OCI-LY7 (cell line): ENCODE data around the gene PEX1. TPM values are rescaled to one million over a fixed set of nuclear protein-coding genes. Genes with fewer than 3 reads are reported as not detected.

Experiments
- BruUV-seq: library from RNA; stranded (reverse); fragments of 400-500 nt; replicated peaks from 2 replicates; lab custom pipeline; 2021; lab: Mats Ljungman, UMichigan
- CTCF ChIA-PET: fragments of 300-600 bp; sonication (Branson Sonifier 250); formaldehyde crosslinking; loops from one replicate; lab custom pipeline; 2022; ENCODE audit warnings: antibody characterized with exemption; ENCODE audit not compliant: unreplicated experiment; lab: Charles Lee
- POLR2A ChIA-PET: fragments of 300-600 bp; sonication (Branson Sonifier 250); formaldehyde crosslinking; loops from one replicate; lab custom pipeline; 2022; ENCODE audit warnings: antibody characterized with exemption; lab: Charles Lee
- DNase-seq: peaks from one replicate; pipeline ENCODE4 v3.0.0-alpha.2; 2015; ENCODE audit warnings: low spot score
- H2AFZ ChIP-seq: fragments of 200-600 bp; sonication (generic), shearing (Covaris generic); 2 replicates; pipeline ENCODE4 v1.6.1; 2014; ENCODE audit warnings: mild to moderate bottlenecking, antibody characterized with exemption, low read length, moderate library complexity
- H3K27ac ChIP-seq: fragments of 200-600 bp; sonication (generic); 2 replicates; pipeline ENCODE4 v1.5.1; 2014; ENCODE audit warnings: mixed run types, low read depth, mild to moderate bottlenecking, moderate library complexity, low read length, inconsistent platforms; ENCODE audit not compliant: poor library complexity, severe bottlenecking
- H3K36me3 ChIP-seq: fragments of 200-600 bp; sonication (generic); 2 replicates; pipeline ENCODE4 v1.6.1; 2014; ENCODE audit warnings: mild to moderate bottlenecking, antibody characterized with exemption, low read length, moderate library complexity, mixed read lengths; ENCODE audit not compliant: insufficient read depth
- H3K4me1 ChIP-seq: fragments of 200-600 bp; sonication (generic); 2 replicates; pipeline ENCODE4 v1.5.1; 2014; ENCODE audit warnings: mild to moderate bottlenecking, low read length; ENCODE audit not compliant: insufficient read depth, poor library complexity, severe bottlenecking
- H3K4me2 ChIP-seq: fragments of 200-600 bp; sonication (generic); 2 replicates; pipeline ENCODE4 v1.6.1; 2014; ENCODE audit warnings: mild to moderate bottlenecking, low read length
- H3K4me3 ChIP-seq: fragments of 200-600 bp; sonication (generic); 2 replicates; pipeline ENCODE4 v1.5.1; 2014; ENCODE audit warnings: mild to moderate bottlenecking, low read depth, low read length; ENCODE audit not compliant: poor library complexity, severe bottlenecking
- H3K79me2 ChIP-seq: fragments of 200-600 bp; sonication (generic); 2 replicates; pipeline ENCODE4 v1.6.1; 2016; ENCODE audit warnings: low read depth, mild to moderate bottlenecking, low read length, moderate library complexity, mixed read lengths; ENCODE audit not compliant: insufficient read depth
- H3K9me2 ChIP-seq: fragments of 200-600 bp; sonication (generic); 2 replicates; pipeline ENCODE4 v1.6.1; 2016; ENCODE audit warnings: mild to moderate bottlenecking, low read length, mixed read lengths; ENCODE audit not compliant: insufficient read depth
- H3K9me3 ChIP-seq: fragments of 200-600 bp; sonication (generic); 2 replicates; pipeline ENCODE4 v1.6.1; 2014; ENCODE audit warnings: mild to moderate bottlenecking, mixed run types, low read length, mixed read lengths
- H4K20me1 ChIP-seq: fragments of 200-600 bp; sonication (generic); 2 replicates; pipeline ENCODE4 v1.6.1; 2014; ENCODE audit warnings: mild to moderate bottlenecking, antibody characterized with exemption, low read length, moderate library complexity, mixed read lengths; ENCODE audit not compliant: insufficient read depth
- CTCF ChIP-seq: fragments of 200-600 bp; sonication (generic); conservative IDR thresholded peaks from 2 replicates; pipeline ENCODE4 v1.5.1; 2014; ENCODE audit warnings: mild to moderate bottlenecking, antibody characterized with exemption, low read length, moderate library complexity, mixed read lengths
- EZH2phosphoT487 ChIP-seq: fragments of 200-600 bp; sonication (generic); IDR thresholded peaks from 2 replicates; pipeline ENCODE4 v1.6.1; 2018; ENCODE audit warnings: low read depth, borderline replicate concordance, mild to moderate bottlenecking, mixed run types, antibody characterized with exemption, low read length, moderate library complexity, mixed read lengths
- intact Hi-C: fragments of 100-400 bp; cut with micrococcal nuclease; formaldehyde crosslinking; loops from one replicate; pipeline ENCODE4 v1.10.0; 2022; ENCODE audit not compliant: unreplicated experiment
- total RNA-seq, 2 experiments: library from RNA; depleted of rRNA in 1 of 2; stranded (reverse); fragments of >200 nt in 1 of 2; shearing (Covaris generic) in 1 of 2; gene quantifications; 2 replicates each; pipeline ENCODE4 v1.2.3, GENCODE V29; 2014 to 2022

The PEX1 gene
- total RNA-seq, 2 experiments from 2014 or later, result 28.7 to 36.0 TPM

GRCh38 chr7:92461027-92462003 is 67.0 kb downstream of the PEX1 start:
- DNase-seq, result peak; percentile 67
- CTCF ChIA-PET, result no interaction called here
- Histone ChIP-seq H3K4me3 (no peak overlapping the region), H3K79me2 (no peaks in the 10 kb centered on the region), H3K4me2 (peak overlapping the region; percentile 13; the same call in 1 of the 2 replicates), H3K9me2 (no peaks in the 10 kb centered on the region), H2AFZ (peak overlapping the region; percentile 76), H3K4me1 (no peaks in the 10 kb centered on the region), H3K27ac (no peak overlapping the region), H3K9me3 (no peaks in the 10 kb centered on the region), H3K36me3 (peaks cover 5% of the 10 kb centered on the region), H4K20me1 (no peaks in the 10 kb centered on the region)
- POLR2A ChIA-PET, result interaction anchor here (0.6 to 1.3 kb wide), 4 partner anchors 11 to 1080 kb away, joined by 3 to 5 read pairs (median 4); no protein-coding TSS in a partner anchor
- intact Hi-C loops, result loop anchor here (1.0 to 10.0 kb wide), 2 partner anchors 37 to 593 kb away; no protein-coding TSS in a partner anchor
- no TSS peak for BruUV-seq
- TF ChIP-seq CTCF (peak; percentile 97), EZH2phosphoT487 (no peak)

- H3K27ac ChIP-seq, result no peak overlapping the region
- no peaks in the 10 kb centered on the region for H4K20me1 ChIP-seq
- BruUV-seq, result no TSS peak
- peaks cover 13% of the 10 kb centered on the region for H3K36me3 ChIP-seq
- H3K4me3 ChIP-seq, result no peak overlapping the region
- H3K4me2 ChIP-seq, result no peak overlapping the region
- H3K9me2 ChIP-seq, result no peaks in the 10 kb centered on the region
- ChIA-PET CTCF (no interaction called here), POLR2A (interaction anchor here (0.6 to 1.3 kb wide), 3 partner anchors 10 to 1079 kb away, joined by 3 to 5 read pairs (median 4); no protein-coding TSS in a partner anchor)
- TF ChIP-seq CTCF, result no peak
- no peak for TF ChIP-seq EZH2phosphoT487
- no peak overlapping the region for H2AFZ ChIP-seq
- H3K4me1 ChIP-seq, result no peaks in the 10 kb centered on the region
- DNase-seq, result no peak
- intact Hi-C loops, result loop anchor here (10.0 kb wide), 1 partner anchor 594 kb away; no protein-coding TSS in a partner anchor
- H3K79me2 ChIP-seq, result no peaks in the 10 kb centered on the region
- H3K9me3 ChIP-seq, result no peaks in the 10 kb centered on the region
These were observed 67.8 kb downstream of the PEX1 start for GRCh38 chr7:92460510-92460909.
